Activated B cell treated with CpG ODN at 0.5 μM for 24 hours (primary cell): ENCODE results near the gene LLGL1. TPM values are rescaled to one million over a fixed set of nuclear protein-coding genes. Genes with fewer than 3 reads are reported as not detected.

Experiments used
- ATAC-seq: fragments of 200-7000 bp; cut with Tn5 transposase; one replicate; pipeline ENCODE4 v1.10.0; 2021; ENCODE audit warnings: low read depth, mild to moderate bottlenecking, moderate library complexity
- CTCF ChIA-PET: fragments of 350-600 bp; sonication (Branson Sonifier 250); formaldehyde crosslinking; loops from one replicate; lab custom pipeline; 2021; ENCODE audit warnings: antibody characterized with exemption; lab: Charles Lee
- POLR2A ChIA-PET: fragments of 350-600 bp; sonication (Branson Sonifier 250); formaldehyde crosslinking; loops from one replicate; lab custom pipeline; 2021; ENCODE audit warnings: antibody characterized with exemption; lab: Charles Lee
- DNase-seq: peaks from one replicate; pipeline ENCODE4 v3.0.0; 2022
- H3K27ac Mint-ChIP-seq: one replicate; pipeline ENCODE4 v1.8.0; 2020; ENCODE audit warnings: mixed read lengths
- H3K27me3 Mint-ChIP-seq: one replicate; pipeline ENCODE4 v1.8.0; 2021; ENCODE audit warnings: mixed read lengths
- H3K36me3 Mint-ChIP-seq: one replicate; pipeline ENCODE4 v1.8.0; 2021; ENCODE audit warnings: low read depth, mixed read lengths
- H3K4me1 Mint-ChIP-seq: one replicate; pipeline ENCODE4 v1.8.0; 2021; ENCODE audit warnings: mixed read lengths
- H3K4me3 Mint-ChIP-seq: one replicate; pipeline ENCODE4 v1.8.0; 2020; ENCODE audit warnings: mild to moderate bottlenecking, mixed read lengths
- H3K9me3 Mint-ChIP-seq: one replicate; pipeline ENCODE4 v1.8.0; 2020; ENCODE audit warnings: mixed read lengths
- CTCF ChIP-seq: fragments of 200-600 bp; IDR thresholded peaks from one replicate; pipeline ENCODE4 v1.8.0; 2022; ENCODE audit warnings: antibody characterized with exemption, mild to moderate bottlenecking
- intact Hi-C: fragments of 100-400 bp; cut with micrococcal nuclease; formaldehyde crosslinking; loops from one replicate; pipeline ENCODE4 v1.15.1; 2024
- total RNA-seq: library from RNA; stranded (reverse); gene quantifications from 2 replicates; pipeline ENCODE4 v1.2.3, GENCODE V29; 2022

The LLGL1 gene
- total RNA-seq, 1 donor from 2014 or later, result 10.5 TPM

GRCh38 chr17:18230288-18231141, 5.1 kb downstream of the LLGL1 start:
- ChIA-PET CTCF (no interaction called here), POLR2A (no interaction called here)
- Mint-ChIP-seq H3K27me3 (no peaks in the 10 kb centered on the region), H3K36me3 (peaks cover 19% of the 10 kb centered on the region), H3K4me3 (no peak overlapping the region), H3K9me3 (no peaks in the 10 kb centered on the region), H3K4me1 (peaks cover 8% of the 10 kb centered on the region), H3K27ac (no peak overlapping the region)
- ATAC-seq, result no peak
- TF ChIP-seq CTCF, result no peak
- no peak for DNase-seq
- intact Hi-C loops, result no loop called here

DNA sequence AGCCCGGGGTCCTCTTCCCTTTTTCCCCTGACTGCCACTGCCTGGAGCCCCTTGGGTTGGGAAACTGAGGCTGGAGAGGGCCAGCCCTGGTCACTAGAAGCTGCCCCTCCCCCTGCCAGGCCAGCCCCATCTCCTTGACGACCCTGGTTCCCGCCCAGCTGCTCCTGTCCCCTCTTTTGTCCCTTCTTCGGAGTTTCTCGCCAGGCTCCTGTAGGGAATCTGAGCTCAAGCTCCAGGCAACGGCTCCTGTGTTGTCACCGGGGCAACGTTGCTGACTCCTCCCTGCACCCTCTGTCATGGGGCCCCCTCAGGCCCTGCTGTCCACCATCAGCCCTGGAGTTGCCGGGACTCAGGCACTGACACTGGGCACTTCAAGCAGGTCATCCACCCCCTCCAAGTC, 5.7 kb downstream of the LLGL1 start:
- H3K27me3 Mint-ChIP-seq, result no peaks in the 10 kb centered on the region
- CTCF ChIA-PET, result no interaction called here
- H3K4me1 Mint-ChIP-seq, result peaks cover 4% of the 10 kb centered on the region
- no peak for DNase-seq
- no peak for TF ChIP-seq CTCF
- no peaks in the 10 kb centered on the region for H3K9me3 Mint-ChIP-seq
- no peak overlapping the region for H3K4me3 Mint-ChIP-seq
- peaks cover 20% of the 10 kb centered on the region for H3K36me3 Mint-ChIP-seq
- POLR2A ChIA-PET, result no interaction called here
- no peak for ATAC-seq
- intact Hi-C loops, result no loop called here
- no peak overlapping the region for H3K27ac Mint-ChIP-seq

GRCh38 chr17:18233803-18234518, 8.5 kb downstream of the LLGL1 start:
- H3K27ac Mint-ChIP-seq, result no peak overlapping the region
- H3K9me3 Mint-ChIP-seq, result no peaks in the 10 kb centered on the region
- ChIA-PET CTCF (no interaction called here), POLR2A (no interaction called here)
- H3K4me1 Mint-ChIP-seq, result no peaks in the 10 kb centered on the region
- no peak overlapping the region for H3K4me3 Mint-ChIP-seq
- H3K27me3 Mint-ChIP-seq, result no peaks in the 10 kb centered on the region
- ATAC-seq (no peak), DNase-seq (no peak)
- TF ChIP-seq CTCF, result no peak
- intact Hi-C loops, result no loop called here
- H3K36me3 Mint-ChIP-seq, result peaks cover 35% of the 10 kb centered on the region

GRCh38 chr17:18234853-18235380, 9.5 kb downstream of the LLGL1 start:
- H3K36me3 Mint-ChIP-seq, result peaks cover 38% of the 10 kb centered on the region
- no peaks in the 10 kb centered on the region for H3K4me1 Mint-ChIP-seq
- H3K27me3 Mint-ChIP-seq, result no peaks in the 10 kb centered on the region
- DNase-seq (no peak), ATAC-seq (no peak)
- no peaks in the 10 kb centered on the region for H3K9me3 Mint-ChIP-seq
- ChIA-PET CTCF (no interaction called here), POLR2A (no interaction called here)
- no peak overlapping the region for H3K4me3 Mint-ChIP-seq
- TF ChIP-seq CTCF, result no peak
- no peak overlapping the region for H3K27ac Mint-ChIP-seq
- intact Hi-C loops, result no loop called here

GRCh38 chr17:18235743-18236256, 10.4 kb downstream of the LLGL1 start:
- ChIA-PET CTCF (no interaction called here), POLR2A (no interaction called here)
- Mint-ChIP-seq H3K36me3 (peaks cover 38% of the 10 kb centered on the region), H3K27me3 (no peaks in the 10 kb centered on the region), H3K27ac (no peak overlapping the region), H3K9me3 (no peaks in the 10 kb centered on the region), H3K4me1 (no peaks in the 10 kb centered on the region), H3K4me3 (no peak overlapping the region)
- ATAC-seq, result no peak
- no peak for DNase-seq
- intact Hi-C loops, result no loop called here
- TF ChIP-seq CTCF, result no peak
